ENCODE data around the gene TSPAN1. TPM values are rescaled to one million over a fixed set of nuclear protein-coding genes. Genes with fewer than 3 reads are reported as not detected.

TSPAN1 gene
- total RNA-seq, 1 experiment from 2014 or later: 5.9 TPM

DNA sequence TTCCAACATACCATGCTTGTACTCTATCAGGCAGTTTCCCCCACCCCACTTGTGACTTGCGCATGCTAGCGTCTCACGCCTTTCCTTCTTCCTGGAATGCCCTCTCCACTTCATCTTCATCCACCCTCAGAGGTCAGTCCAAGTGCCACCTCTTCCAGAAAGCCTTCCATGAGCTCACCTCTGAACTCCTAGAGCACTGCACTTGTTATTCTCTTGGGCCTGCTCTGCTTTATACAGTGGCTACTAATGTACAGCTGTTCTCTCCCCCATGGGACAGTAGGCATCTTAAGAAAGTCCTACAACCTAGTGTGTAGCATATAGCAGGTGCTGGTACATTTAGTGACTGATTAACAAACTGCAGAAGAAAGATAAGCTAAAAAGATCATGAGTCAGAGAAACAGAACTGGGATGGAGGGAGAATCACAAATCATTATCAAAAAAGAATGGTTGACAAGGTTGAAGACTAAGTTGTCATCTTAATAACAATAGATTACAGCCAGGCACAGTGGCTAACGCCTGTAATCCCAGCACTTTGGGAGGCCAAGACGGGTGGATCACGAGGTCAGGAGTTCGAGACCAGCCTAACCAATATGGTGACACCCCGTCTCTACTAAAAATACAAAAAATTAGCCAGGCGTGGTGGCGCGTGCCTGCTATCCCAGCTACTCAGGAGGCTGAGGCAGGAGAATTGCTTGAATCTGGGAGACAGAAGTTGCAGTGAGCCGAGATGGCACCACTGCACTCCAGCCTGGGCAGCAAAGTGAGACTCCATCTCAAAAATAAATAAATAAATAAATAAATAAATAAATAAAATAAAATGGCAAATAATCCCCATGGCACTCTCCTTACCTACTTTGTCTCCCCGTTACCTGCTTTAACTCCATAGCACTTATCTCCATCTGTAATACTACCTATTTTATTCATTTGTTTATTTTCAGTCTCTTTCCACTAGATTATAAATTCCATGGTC lies 16.3 kb upstream of the TSPAN1 start:
- in situ Hi-C loops (cut with HindIII; ENCODE audit: low sequenced_read_pairs): no loop called here
- DNase-seq (ENCODE audit: low spot score): no peak

DNA sequence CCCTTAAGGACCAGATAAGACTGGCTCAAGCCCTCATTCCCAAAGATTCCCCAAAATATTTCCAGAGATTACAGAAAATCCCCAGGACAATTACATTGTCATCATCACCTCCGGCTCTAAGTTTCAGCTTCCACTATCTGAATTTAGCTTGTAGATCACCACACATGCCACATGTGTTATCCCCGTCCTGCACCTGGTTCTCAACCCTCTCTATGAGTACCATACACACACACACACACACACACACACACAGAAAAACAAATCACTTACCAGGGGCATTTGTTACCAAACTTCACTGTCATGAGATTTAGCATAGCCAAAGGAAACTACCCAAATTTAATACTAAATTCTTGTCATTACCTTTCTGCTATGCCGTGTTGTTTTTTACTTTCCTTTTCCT lies 15.4 kb upstream of the TSPAN1 start:
- in situ Hi-C loops (cut with HindIII; ENCODE audit: low sequenced_read_pairs): no loop called here
- DNase-seq (ENCODE audit: low spot score): no peak

DNA sequence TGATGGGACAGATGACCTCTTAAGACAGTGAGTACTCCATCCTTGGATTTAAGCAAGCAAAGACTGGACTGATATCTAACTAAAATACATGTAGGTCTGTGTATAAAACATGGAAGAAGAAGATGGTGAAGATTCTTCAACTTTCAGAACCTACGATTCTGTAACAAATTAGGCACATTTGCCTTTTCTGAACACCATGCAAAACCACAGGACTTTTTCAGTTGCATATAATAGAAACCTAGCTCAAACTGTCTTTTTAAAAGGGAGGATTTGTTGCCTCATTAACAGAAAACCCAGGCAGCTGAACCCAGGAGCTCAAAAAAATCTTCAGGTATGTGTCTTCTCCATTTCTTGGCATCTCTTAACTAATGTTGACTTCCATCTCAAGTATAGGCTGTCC lies 14.7 kb upstream of the TSPAN1 start:
- DNase-seq (ENCODE audit: low spot score): no peak
- in situ Hi-C loops (cut with HindIII; ENCODE audit: low sequenced_read_pairs): no loop called here

DNA sequence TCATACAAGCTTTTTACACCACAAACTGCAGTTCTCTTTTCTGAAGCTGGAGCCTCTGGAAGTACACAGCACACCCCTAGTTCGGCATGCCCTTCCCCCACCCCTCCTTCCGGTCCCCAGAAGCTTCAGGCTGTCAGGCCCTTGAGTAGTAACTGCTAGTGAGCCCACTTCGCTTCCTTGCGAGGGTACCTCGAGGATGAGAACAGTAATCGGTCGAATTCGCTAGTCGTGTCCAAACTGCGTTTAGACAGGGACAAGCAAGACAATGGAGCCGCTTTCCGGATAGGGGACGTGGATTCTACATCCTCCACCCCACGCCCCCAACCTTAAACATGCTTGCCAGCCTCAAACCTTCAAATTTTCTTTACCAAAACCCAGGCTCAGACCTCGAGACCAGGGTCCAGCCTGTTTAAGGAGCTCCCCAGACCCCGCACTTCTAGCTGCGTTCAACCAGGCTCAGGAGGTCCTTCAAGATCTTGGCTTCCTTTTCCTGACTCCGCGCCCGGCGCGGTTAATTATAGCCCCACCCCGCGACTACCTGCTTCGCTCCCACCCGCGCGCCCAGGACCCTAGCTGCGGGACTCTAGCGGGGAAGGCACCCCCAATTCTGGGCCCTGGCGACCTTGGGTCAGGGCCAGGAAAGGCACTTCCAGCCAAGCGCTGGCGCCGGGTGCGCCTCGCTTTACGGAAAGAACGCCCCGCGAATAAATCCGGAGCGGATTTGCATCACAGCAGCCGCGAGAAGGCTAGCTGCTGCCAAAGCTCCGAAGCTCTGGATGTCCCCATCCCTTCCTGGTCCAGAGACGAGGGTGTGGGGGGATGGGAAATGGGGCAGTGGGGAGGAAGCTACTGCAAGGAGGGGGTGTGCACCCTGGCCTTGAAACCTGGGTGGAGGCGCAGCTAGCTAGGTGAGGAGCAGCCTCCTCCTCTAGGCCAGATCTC lies 8.1 kb upstream of the TSPAN1 start:
- peak; percentile 70 for DNase-seq (ENCODE audit: low spot score)
- in situ Hi-C loops (cut with HindIII; ENCODE audit: low sequenced_read_pairs): no loop called here

DNA sequence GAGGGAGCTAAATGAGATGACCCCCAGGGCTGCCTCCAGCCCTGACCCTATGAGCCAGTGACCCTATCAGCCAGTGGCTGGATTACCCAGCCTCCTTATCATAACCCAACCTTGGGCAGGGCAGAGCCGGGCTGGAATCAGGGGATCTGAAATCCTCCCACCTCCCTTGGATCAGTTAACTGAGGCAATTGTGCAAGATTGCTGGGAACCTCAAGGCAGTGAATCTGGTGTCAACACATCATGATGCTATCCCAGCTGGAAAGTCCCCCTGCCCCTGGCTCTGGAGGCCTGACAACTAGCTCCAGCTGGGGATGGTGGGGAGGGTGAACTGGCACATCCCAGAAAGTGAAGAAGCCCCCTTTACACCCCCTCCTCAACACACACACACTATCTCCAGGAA lies 6.4 kb upstream of the TSPAN1 start:
- in situ Hi-C loops (cut with HindIII; ENCODE audit: low sequenced_read_pairs): no loop called here
- DNase-seq (ENCODE audit: low spot score): no peak

DNA sequence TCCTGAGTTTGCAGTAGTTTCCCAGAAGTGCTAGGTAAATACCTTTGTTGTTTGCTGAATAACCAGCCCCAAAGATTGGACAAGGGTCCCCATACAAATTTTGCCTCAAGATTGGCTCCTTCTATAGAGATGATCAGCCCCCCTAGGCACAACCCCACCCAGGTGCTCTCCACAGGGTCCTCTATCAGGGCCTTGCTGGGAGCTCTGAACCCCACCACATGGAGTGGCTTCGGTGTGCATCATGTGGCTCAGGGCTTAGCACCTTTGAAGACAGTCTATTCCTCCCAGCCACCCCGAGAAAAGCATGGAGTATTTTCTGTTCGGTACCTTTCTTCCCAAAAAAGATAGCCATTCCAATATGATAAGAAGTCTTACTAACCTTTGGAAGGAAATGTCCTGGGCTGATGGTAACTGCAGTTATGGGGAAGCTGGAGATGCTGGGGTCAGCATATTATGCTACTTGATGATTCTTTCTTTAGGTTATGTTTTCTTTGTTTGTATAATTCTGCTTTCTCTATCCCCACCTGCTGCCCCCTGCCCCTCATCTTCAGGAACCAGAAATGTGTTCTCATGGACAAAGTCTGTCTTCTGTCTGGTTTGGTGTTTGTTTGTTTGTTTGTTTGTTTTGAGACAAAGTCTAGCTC lies 5.0 kb upstream of the TSPAN1 start:
- DNase-seq (ENCODE audit: low spot score): no peak
- in situ Hi-C loops (cut with HindIII; ENCODE audit: low sequenced_read_pairs): loop anchor here (10.0 kb wide), 1 partner anchor 105 kb away; no protein-coding TSS in a partner anchor

DNA sequence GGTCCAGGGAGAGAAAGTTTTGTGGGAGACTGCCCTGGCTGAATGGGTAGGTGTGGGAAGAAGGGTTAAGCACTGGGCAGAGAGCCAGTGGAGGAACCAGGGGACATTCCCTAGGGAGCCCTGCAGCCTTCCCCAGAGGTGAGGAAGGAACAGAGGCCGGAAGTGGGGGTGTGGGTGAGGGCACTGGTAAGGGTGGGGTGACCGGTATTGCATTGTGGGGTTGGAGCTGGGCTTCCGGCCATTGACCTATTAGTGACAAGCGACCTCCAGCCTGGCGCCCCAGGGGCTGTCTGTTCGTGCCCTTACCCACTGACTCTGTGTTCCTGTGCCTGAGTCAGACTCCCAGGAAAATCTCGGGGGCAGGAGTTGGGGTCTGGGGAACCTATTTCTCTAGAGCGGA lies 3.5 kb upstream of the TSPAN1 start:
- in situ Hi-C loops (cut with HindIII; ENCODE audit: low sequenced_read_pairs): loop anchor here (10.0 kb wide), 1 partner anchor 107 kb away; no protein-coding TSS in a partner anchor
- DNase-seq (ENCODE audit: low spot score): no peak

DNA sequence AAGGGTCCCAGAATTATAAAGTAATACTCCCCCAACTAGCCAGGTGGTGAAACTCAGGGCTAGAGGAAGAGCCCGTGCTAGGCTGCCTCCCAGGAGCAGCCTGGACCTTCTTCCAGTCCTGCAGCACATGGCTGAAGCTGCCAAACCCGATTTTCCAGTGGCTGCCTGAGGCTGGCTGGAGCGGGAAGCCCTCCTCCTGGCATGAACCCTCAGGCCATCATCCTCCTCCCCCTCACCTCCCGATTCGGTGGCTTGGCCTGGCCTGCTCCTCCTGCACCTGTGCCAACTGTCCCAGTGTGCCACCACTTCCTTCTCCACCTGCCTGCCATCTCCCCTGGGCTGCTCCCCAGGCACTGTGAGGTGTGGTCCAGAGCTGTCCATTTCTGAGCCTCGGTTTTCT lies 3.0 kb upstream of the TSPAN1 start:
- DNase-seq (ENCODE audit: low spot score): peak; percentile 96
- in situ Hi-C loops (cut with HindIII; ENCODE audit: low sequenced_read_pairs): loop anchor here (10.0 kb wide), 1 partner anchor 107 kb away; no protein-coding TSS in a partner anchor

DNA sequence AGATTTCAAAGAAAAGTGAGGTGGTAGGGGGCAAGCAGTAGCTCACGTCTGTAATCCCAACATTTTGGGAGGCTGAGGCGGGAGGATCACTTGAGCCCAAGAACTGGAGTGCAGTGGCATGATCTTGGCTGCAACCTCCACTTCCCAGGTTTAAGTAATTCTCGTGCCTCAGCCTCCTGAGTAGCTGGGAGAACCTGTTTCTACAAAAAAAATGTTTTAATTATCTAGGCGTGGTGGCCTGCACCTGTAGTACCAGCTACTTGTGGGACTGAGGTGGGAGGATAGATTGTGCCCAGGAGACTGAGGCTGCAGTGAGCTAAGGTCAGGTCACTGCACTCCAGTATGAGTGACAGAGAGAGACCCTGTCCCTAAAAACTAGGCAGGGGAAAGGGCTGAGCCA lies 2.6 kb upstream of the TSPAN1 start:
- in situ Hi-C loops (cut with HindIII; ENCODE audit: low sequenced_read_pairs): loop anchor here (10.0 kb wide), 1 partner anchor 108 kb away; no protein-coding TSS in a partner anchor
- DNase-seq (ENCODE audit: low spot score): no peak

DNA sequence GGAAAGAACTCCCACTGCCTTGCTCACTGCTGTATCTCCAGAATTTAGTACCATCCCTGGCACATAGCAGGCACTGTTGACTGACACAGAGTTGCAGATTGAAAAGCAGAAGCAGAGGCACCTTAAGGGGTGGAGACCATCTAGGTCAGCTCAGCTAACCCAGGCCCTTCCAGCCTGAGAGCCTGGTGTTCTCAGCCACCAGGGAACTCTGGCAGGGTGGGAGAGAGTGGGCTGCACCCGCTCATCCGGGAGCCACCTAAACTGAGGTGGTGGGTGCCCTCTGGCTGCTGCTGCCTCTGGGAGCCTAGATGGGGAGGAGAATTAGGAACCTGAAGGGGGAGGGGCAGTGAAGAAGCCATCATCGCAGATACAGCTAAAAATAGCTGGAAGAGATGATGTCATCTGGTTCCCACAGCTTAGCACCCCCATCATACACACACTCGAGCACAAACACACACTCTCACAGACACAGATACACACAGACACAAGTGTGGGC lies 1.5 kb upstream of the TSPAN1 start:
- in situ Hi-C loops (cut with HindIII; ENCODE audit: low sequenced_read_pairs): loop anchor here (10.0 kb wide), 1 partner anchor 109 kb away; no protein-coding TSS in a partner anchor
- DNase-seq (ENCODE audit: low spot score): peak; percentile 96

DNA sequence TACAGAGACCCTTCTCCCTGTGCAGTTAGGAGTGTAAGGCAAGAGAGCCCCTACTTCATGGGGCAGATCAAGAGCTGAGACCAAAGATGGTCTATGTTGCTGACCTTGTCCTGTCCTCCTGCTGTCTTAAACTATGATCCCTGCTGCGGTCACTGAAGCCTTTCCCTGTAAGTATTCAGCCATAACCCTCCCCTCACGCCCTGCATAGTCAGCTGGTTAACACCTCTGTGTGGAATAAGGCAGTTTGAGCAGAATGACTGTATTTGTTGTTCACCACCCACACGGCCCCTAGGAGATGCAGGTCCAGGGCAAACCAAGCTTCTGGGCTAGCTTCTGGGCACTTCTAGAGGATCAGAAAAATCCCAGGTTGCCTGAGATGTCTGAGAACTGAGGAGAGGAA lies 356 bp downstream of the TSPAN1 start:
- DNase-seq (ENCODE audit: low spot score): no peak
- in situ Hi-C loops (cut with HindIII; ENCODE audit: low sequenced_read_pairs): loop anchor here (10.0 kb wide), 1 partner anchor 110 kb away; no protein-coding TSS in a partner anchor

DNA sequence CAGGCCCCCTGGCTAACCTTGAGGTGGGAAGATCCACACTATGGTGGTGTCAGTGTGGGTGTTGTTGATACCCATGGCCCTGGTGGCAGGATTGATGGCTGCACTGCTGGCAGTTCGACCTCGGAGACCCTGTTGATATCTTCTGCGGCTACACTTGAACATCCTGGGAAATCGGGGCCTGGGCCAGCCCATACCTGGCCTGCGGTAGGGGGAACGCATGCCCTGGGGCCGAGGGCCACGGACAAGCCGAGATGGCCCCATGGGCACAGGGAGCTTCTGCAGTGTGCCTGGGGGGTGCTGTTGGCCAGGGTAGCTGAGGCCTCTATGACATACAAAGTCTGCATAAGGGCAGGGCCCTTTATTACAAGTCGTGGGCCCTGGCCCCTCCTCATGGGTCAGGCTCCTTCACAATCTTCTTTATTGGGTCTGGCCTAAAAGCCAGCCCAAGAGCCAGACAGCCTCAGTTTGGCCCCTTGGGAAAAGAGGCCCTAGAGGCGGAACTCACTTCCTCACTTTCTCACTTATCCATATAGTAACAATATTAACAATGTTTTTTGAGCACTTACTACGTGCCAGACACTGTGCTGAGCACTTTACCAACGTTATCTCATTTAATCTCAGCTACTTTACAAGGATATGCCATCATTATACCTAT lies 1.5 kb downstream of the TSPAN1 start, which contains the start of gene P3R3URF:
Gene P3R3URF (minus strand): TSS at position 278 of the 655 bp plus-strand sequence. CDS start 17 bp downstream, at position 261.
- DNase-seq (ENCODE audit: low spot score): no peak
- in situ Hi-C loops (cut with HindIII; ENCODE audit: low sequenced_read_pairs): loop anchor here (10.0 kb wide), 1 partner anchor 112 kb away; no protein-coding TSS in a partner anchor

DNA sequence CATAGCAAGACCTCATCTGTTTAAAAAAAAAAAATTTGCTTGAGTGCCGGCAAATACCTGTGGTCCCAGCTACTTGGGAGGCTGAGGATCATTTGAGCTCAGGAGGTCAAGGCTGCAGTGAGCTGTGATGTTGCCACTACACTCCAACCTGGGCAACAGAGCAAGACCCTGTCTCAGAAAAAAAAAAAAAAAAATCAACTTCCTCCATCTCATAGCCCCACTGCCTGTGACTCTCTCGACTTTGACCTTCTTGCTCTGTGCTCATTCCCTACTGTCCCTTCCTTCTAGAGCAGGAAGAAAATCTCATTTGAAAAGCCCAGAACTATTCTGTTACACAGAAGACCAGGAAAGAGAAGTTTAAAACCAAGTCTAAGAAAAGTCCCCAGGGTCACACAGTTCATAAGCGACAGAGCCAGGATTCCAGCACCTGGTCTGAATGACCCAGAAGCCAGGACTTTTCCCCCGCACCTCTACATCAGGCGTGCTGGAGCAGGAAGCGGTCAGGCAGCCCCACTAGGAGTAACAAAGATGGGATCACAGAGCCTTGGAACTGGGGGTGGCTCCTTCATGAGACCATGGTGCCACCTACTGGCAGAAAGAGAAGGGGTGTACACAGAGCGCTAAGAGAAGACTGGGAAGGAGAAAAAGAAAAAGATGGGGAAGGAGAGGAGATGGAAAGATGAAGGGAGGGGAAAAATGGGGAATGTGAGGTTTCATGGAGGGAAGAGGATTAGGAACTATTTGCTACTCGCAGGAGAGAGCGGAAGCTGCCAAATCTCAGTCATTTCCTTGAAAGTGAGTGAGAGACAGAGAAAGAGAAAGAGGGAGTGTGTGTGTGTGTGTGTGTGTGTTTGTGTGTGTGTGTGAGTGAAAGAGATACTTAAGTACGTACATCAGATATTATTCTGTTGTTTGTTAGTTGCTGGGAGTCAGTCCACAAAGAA lies 4.5 kb downstream of the TSPAN1 start:
- in situ Hi-C loops (cut with HindIII; ENCODE audit: low sequenced_read_pairs): loop anchor here (10.0 kb wide), 1 partner anchor 115 kb away; no protein-coding TSS in a partner anchor
- peak; percentile 95 for DNase-seq (ENCODE audit: low spot score)

DNA sequence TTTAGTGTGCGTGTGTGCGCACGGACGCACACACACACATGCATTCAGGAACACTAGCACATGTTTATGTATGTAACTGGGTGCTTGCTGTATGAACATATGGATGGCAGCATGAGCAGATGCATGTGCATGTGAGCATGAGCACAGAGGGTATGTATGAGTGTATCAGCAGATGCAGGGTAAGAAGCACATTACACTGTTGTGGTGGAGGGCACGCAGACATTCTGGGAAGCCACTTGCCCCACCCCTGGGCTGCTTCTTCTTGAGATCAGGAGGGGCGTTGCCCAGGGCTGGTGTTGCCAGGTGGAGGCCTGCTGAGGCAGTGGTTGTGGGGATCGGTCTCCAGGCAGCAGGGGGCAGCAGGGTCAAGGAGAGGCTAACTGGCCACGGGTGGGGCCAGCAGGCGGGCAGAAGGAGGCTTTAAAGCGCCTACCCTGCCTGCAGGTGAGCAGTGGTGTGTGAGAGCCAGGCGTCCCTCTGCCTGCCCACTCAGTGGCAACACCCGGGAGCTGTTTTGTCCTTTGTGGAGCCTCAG lies 5.3 kb downstream of the TSPAN1 start:
- in situ Hi-C loops (cut with HindIII; ENCODE audit: low sequenced_read_pairs): no loop called here
- no peak for DNase-seq (ENCODE audit: low spot score)

DNA sequence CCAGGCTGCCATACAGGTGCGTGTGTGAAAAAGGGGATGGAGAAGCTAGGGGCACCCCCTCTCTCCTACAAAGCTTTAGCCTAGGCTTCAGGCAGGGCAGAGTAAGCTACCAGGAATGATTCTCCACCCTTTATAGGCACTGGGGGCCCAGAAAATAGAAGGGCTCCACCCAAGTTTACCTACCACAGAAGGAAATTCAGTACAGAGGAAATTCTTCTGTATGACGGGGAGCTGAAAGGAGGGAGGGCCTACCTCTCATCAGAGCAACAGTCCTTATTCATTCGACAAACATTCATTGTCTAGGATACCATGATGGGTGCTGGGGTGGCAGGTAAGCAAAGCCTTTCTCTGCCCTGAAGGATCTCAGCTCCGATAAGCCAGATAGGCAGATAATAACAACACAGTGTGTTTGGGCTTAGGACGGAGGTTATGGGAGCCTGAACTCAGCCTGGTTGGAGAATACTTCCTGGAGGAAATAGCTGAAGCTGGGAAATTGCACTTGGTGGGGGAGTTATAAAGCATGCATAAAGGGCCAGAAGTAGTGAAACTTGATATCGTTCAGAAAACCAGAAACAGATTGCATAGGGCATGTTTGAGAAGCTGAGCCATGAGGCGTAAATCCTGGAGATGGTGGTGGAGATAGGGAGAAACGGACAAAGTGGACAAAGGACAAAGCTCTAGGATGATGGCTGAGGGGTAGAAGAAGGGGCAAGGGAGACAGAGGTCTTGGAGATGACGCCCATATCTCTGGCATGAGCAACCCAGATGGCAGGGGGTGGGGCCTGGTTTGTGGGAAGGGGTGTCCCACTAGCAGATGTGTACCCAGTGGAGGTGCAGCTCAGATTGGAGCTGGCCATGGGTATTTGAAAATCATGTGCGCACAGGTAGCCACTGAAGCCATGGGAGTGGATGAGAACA lies 6.7 kb downstream of the TSPAN1 start:
- DNase-seq (ENCODE audit: low spot score): no peak
- in situ Hi-C loops (cut with HindIII; ENCODE audit: low sequenced_read_pairs): no loop called here
